Natural killer cell treated with Interleukin-12 subunit alpha and Interleukin-12 subunit beta and Interleukin-15 and Interleukin-18, amount 100 ng/mL, for 72 hours (primary cell): Measurements from ENCODE around the gene PRICKLE4. TPM values are rescaled to one million over a fixed set of nuclear protein-coding genes. Genes with fewer than 3 reads are reported as not detected.
"Not testable (repeated sequence)": the region's sequence is repeated elsewhere in the genome, so short reads cannot be mapped to it uniquely, and the experiment has no call there.

Source experiments
- ATAC-seq, 2 donors: fragments of 150-1000 bp; cut with Tn5 transposase in 1 of 2; sonication (Bioruptor Pico), chemical (Tn5 transposase) in 1 of 2; 2 replicates each; pipeline ENCODE4 v1.10.0; 2021
- DNase-seq: peaks from one replicate; pipeline ENCODE4 v3.0.0; 2022; ENCODE audit warnings: low spot score
- H3K27ac Mint-ChIP-seq, 2 donors: 1 replicate in 1 of 2; 2 replicates in 1 of 2; pipeline ENCODE4 v1.8.0; 2022; ENCODE audit warnings: mixed read lengths in 2 of 2, mild to moderate bottlenecking in 1 of 2, moderate library complexity in 1 of 2
- H3K27me3 Mint-ChIP-seq, 2 donors: 1 replicate in 1 of 2; 2 replicates in 1 of 2; pipeline ENCODE4 v1.8.0; 2022; ENCODE audit warnings: mixed read lengths in 2 of 2
- H3K36me3 Mint-ChIP-seq: one replicate; pipeline ENCODE4 v1.8.0; 2022; ENCODE audit warnings: mixed read lengths
- H3K4me1 Mint-ChIP-seq, 2 donors: 1 replicate in 1 of 2; 2 replicates in 1 of 2; pipeline ENCODE4 v1.8.0; 2022; ENCODE audit warnings: low read depth in 2 of 2, mixed read lengths in 2 of 2, mild to moderate bottlenecking in 1 of 2
- H3K4me3 Mint-ChIP-seq: one replicate; pipeline ENCODE4 v1.8.0; 2022; ENCODE audit warnings: mixed read lengths
- H3K9me3 Mint-ChIP-seq: 2 replicates; pipeline ENCODE4 v1.8.0; 2022; ENCODE audit warnings: mixed read lengths
- total RNA-seq, 2 donors: library from RNA; stranded (reverse); gene quantifications; one replicate each; pipeline ENCODE4 v1.2.3, GENCODE V29; 2022

The PRICKLE4 gene
- total RNA-seq, 2 donors from 2014 or later = not detected

- ATAC-seq (no peak), DNase-seq (no peak)
- Mint-ChIP-seq H3K9me3 (no peaks in the 10 kb centered on the region), H3K36me3 (no peaks in the 10 kb centered on the region), H3K27me3 (peaks cover 3 to 5% of the 10 kb centered on the region in 2 donors), H3K4me3 (no peak overlapping the region), H3K27ac (no peak overlapping the region), H3K4me1 (no peaks in the 10 kb centered on the region)
Observed at GRCh38 chr6:41756354-41756753, 24.2 kb upstream of the PRICKLE4 start.

GRCh38 chr6:41757271-41757670 lies 23.3 kb upstream of the PRICKLE4 start:
- Mint-ChIP-seq H3K4me3 (no peak overlapping the region), H3K27me3 (peaks cover 3 to 5% of the 10 kb centered on the region in 2 donors), H3K9me3 (no peaks in the 10 kb centered on the region), H3K4me1 (no peaks in the 10 kb centered on the region), H3K36me3 (no peaks in the 10 kb centered on the region), H3K27ac (no peak overlapping the region)
- ATAC-seq = no peak
- no peak for DNase-seq

- peaks cover 3 to 4% of the 10 kb centered on the region in 2 donors for H3K27me3 Mint-ChIP-seq
- H3K36me3 Mint-ChIP-seq = no peaks in the 10 kb centered on the region
- ATAC-seq (no peak), DNase-seq (no peak)
- no peaks in the 10 kb centered on the region for H3K4me1 Mint-ChIP-seq
- H3K4me3 Mint-ChIP-seq = no peak overlapping the region
- no peak overlapping the region for H3K27ac Mint-ChIP-seq
- no peaks in the 10 kb centered on the region for H3K9me3 Mint-ChIP-seq
Observed at GRCh38 chr6:41757931-41758640, 22.5 kb upstream of the PRICKLE4 start.

GRCh38 chr6:41758641-41759035 lies 21.9 kb upstream of the PRICKLE4 start:
- H3K4me3 Mint-ChIP-seq = no peak overlapping the region
- H3K4me1 Mint-ChIP-seq = no peaks in the 10 kb centered on the region
- no peaks in the 10 kb centered on the region for H3K9me3 Mint-ChIP-seq
- DNase-seq (no peak), ATAC-seq (no peak)
- no peaks in the 10 kb centered on the region for H3K36me3 Mint-ChIP-seq
- H3K27me3 Mint-ChIP-seq = peaks cover 0 to 3% of the 10 kb centered on the region in 2 donors
- H3K27ac Mint-ChIP-seq = no peak overlapping the region

GRCh38 chr6:41759106-41759904 lies 21.3 kb upstream of the PRICKLE4 start:
- peaks cover 0 to 3% of the 10 kb centered on the region in 2 donors for H3K27me3 Mint-ChIP-seq
- no peaks in the 10 kb centered on the region for H3K36me3 Mint-ChIP-seq
- peak; percentile 7 to 29 for ATAC-seq
- no peak overlapping the region for H3K4me3 Mint-ChIP-seq
- DNase-seq = no peak
- H3K9me3 Mint-ChIP-seq = no peaks in the 10 kb centered on the region
- no peaks in the 10 kb centered on the region for H3K4me1 Mint-ChIP-seq
- H3K27ac Mint-ChIP-seq = no peak overlapping the region

GRCh38 chr6:41759905-41760579 lies 20.5 kb upstream of the PRICKLE4 start:
- no peak for DNase-seq
- H3K27me3 Mint-ChIP-seq = peaks cover 0 to 3% of the 10 kb centered on the region in 2 donors
- H3K4me3 Mint-ChIP-seq = no peak overlapping the region
- ATAC-seq = peak in 1 of 2 donors; percentile 37
- no peaks in the 10 kb centered on the region for H3K4me1 Mint-ChIP-seq
- no peaks in the 10 kb centered on the region for H3K9me3 Mint-ChIP-seq
- no peaks in the 10 kb centered on the region for H3K36me3 Mint-ChIP-seq
- no peak overlapping the region for H3K27ac Mint-ChIP-seq

- H3K27me3 Mint-ChIP-seq = no peaks in the 10 kb centered on the region
Observed at GRCh38 chr6:41763470-41763869, 17.1 kb upstream of the PRICKLE4 start.

GRCh38 chr6:41766043-41766664 lies 14.4 kb upstream of the PRICKLE4 start:
- not testable (repeated sequence) for H3K27ac Mint-ChIP-seq, H3K9me3 Mint-ChIP-seq

More at GRCh38 chr6:41763470-41763869, 17.1 kb upstream of the PRICKLE4 start:
- Mint-ChIP-seq H3K4me3 (no peak overlapping the region), H3K27ac (no peak overlapping the region), H3K9me3 (no peaks in the 10 kb centered on the region), H3K36me3 (no peaks in the 10 kb centered on the region), H3K4me1 (peaks cover 0 to 4% of the 10 kb centered on the region in 2 donors)
- DNase-seq (no peak), ATAC-seq (no peak)

GRCh38 chr6:41767112-41767833 lies 13.3 kb upstream of the PRICKLE4 start:
- Mint-ChIP-seq H3K27me3 (no peaks in the 10 kb centered on the region), H3K36me3 (no peaks in the 10 kb centered on the region), H3K27ac (no peak overlapping the region), H3K4me3 (no peak overlapping the region), H3K4me1 (peaks cover 0 to 8% of the 10 kb centered on the region in 2 donors), H3K9me3 (no peaks in the 10 kb centered on the region)
- ATAC-seq (no peak), DNase-seq (no peak)

More at GRCh38 chr6:41766043-41766664, 14.4 kb upstream of the PRICKLE4 start:
- not testable (repeated sequence) for H3K4me1 Mint-ChIP-seq, ATAC-seq, DNase-seq, H3K27me3 Mint-ChIP-seq, H3K4me3 Mint-ChIP-seq, H3K36me3 Mint-ChIP-seq

- Mint-ChIP-seq H3K36me3 (no peaks in the 10 kb centered on the region), H3K4me3 (no peak overlapping the region), H3K27ac (no peak overlapping the region), H3K27me3 (no peaks in the 10 kb centered on the region), H3K4me1 (peaks cover 0 to 8% of the 10 kb centered on the region in 2 donors), H3K9me3 (no peaks in the 10 kb centered on the region)
- no peak for DNase-seq
- ATAC-seq = peak in 1 of 2 donors; percentile 19
Observed at GRCh38 chr6:41768545-41769308, 11.9 kb upstream of the PRICKLE4 start.

GRCh38 chr6:41769376-41769775 lies 11.2 kb upstream of the PRICKLE4 start:
- Mint-ChIP-seq H3K36me3 (peaks cover 3% of the 10 kb centered on the region), H3K27ac (no peak overlapping the region), H3K9me3 (no peaks in the 10 kb centered on the region), H3K4me3 (no peak overlapping the region), H3K27me3 (no peaks in the 10 kb centered on the region), H3K4me1 (peaks cover 0 to 8% of the 10 kb centered on the region in 2 donors)
- ATAC-seq = no peak
- no peak for DNase-seq

GRCh38 chr6:41770381-41771057 lies 10.1 kb upstream of the PRICKLE4 start:
- Mint-ChIP-seq H3K4me1 (peaks cover 0 to 8% of the 10 kb centered on the region in 2 donors), H3K36me3 (peaks cover 4% of the 10 kb centered on the region), H3K9me3 (no peaks in the 10 kb centered on the region), H3K27ac (no peak overlapping the region), H3K4me3 (no peak overlapping the region), H3K27me3 (no peaks in the 10 kb centered on the region)
- DNase-seq (no peak), ATAC-seq (no peak)
